ENCODE data around the gene CD9.

DNA sequence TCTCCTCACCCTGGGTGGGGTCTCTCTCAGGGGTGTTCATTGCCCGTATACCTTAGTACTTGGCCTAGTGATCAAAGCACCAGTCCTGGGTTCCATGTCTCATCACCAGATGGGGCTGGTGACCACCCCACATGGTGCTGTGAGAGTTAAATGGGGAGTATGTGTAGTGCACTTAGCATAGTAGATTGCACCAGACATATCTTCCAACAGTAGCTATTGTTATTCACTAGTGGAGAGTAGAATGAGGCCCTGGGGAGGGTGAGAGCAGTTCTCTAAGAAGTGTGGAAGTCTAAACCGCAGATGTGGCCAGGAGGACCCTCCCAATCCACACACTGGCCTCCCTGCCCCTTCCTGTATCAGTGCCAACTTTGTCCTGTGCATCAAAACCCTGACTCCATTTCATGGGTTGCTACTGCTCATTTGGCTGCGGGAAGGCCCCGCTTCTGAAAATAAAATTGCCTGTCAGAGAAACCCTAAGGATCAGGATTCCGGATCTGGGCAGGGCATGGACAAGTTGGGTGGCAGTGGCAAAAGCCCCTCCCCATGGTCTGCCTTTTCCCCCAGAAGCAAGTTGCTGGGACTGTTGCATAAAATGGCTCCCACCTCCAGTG, 4.4 kb downstream of the CD9 start:
- TF ChIP-seq, protein P1, sequence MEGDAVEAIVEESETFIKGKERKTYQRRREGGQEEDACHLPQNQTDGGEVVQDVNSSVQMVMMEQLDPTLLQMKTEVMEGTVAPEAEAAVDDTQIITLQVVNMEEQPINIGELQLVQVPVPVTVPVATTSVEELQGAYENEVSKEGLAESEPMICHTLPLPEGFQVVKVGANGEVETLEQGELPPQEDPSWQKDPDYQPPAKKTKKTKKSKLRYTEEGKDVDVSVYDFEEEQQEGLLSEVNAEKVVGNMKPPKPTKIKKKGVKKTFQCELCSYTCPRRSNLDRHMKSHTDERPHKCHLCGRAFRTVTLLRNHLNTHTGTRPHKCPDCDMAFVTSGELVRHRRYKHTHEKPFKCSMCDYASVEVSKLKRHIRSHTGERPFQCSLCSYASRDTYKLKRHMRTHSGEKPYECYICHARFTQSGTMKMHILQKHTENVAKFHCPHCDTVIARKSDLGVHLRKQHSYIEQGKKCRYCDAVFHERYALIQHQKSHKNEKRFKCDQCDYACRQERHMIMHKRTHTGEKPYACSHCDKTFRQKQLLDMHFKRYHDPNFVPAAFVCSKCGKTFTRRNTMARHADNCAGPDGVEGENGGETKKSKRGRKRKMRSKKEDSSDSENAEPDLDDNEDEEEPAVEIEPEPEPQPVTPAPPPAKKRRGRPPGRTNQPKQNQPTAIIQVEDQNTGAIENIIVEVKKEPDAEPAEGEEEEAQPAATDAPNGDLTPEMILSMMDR (conservative IDR thresholded peaks at IDR 0.05 in 1 of 2, IDR thresholded peaks at IDR 0.05 in 1 of 2; ENCODE audit: low read depth in 1 of 2, low read length in 2 of 2), result no peak
- TF ChIP-seq EZH2 (IDR thresholded peaks at IDR 0.05; ENCODE audit: low read length, missing control alignments), result no peak

All from fibroblast of lung (primary cell).